ENCODE measurements around the gene SORCS2. TPM values are rescaled to one million over a fixed set of nuclear protein-coding genes. Genes with fewer than 3 reads are reported as not detected.
A peak's percentile ranks its signal among the peaks of the same experiment; 100 is the strongest.

SORCS2 gene
- polyA plus RNA-seq, 1 donor from 2014 or later, result 1.0 TPM

DNA sequence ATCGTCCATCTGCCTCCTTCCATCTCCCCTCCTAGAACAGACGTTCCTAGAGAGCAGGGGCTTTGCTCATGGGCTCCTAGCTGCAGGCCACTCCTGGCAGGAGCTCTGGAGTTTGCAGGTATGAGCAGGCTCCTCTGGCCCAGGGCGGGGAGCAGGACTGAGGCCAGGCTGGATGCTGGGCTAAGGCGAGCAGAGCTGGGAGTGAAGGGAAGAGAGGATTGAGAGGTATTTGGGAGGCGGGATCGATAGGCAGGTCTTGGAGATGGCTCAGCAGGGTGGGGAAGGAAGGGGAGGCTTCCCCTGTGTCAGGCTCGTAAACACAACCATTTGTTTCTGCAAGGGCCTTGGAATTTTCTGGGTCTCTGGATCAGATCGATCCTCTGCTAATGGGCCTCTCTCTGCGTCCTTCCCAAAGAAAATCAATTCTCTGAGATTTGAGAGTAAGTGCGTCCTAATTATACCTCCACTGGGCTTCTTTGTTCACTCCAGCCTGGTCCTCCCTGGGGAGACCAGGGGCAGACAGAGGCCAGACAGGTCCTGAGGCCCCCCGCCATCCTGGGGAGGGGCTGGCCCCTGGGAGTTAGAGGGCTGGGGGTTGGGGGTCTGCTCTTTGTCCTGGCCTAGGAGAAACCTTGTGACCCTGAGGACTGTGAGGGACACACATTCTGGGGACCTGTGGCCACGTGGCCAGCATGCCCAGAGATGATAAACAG lies 337.2 kb downstream of the SORCS2 start:
- Histone ChIP-seq H3K9me2 (ENCODE audit: insufficient read depth, low read length) (no peaks in the 10 kb centered on the region), H2AFZ (ENCODE audit: low read depth, low read length) (no peak overlapping the region), H3K36me3 (ENCODE audit: insufficient read depth, low read length) (no peaks in the 10 kb centered on the region), H3F3A (ENCODE audit: insufficient read depth, low read length, poor library complexity, severe bottlenecking) (no peaks in the 10 kb centered on the region), H3K9me3 (ENCODE audit: low read length) (no peaks in the 10 kb centered on the region), H4K20me1 (ENCODE audit: insufficient read depth) (no peaks in the 10 kb centered on the region), H3K79me2 (replicated peaks; ENCODE audit: insufficient read depth, low read length) (no peaks in the 10 kb centered on the region), H3K9ac (ENCODE audit: low read length) (no peak overlapping the region), H3K27me3 (ENCODE audit: insufficient read depth, low read depth, low read length) (no peaks in the 10 kb centered on the region), H3K27ac (ENCODE audit: low read length) (peak overlapping the region; percentile 20), H3K4me3 (ENCODE audit: low read length) (no peak overlapping the region), H3K4me2 (ENCODE audit: low read length) (no peak overlapping the region)
- TF ChIP-seq, protein P1, sequence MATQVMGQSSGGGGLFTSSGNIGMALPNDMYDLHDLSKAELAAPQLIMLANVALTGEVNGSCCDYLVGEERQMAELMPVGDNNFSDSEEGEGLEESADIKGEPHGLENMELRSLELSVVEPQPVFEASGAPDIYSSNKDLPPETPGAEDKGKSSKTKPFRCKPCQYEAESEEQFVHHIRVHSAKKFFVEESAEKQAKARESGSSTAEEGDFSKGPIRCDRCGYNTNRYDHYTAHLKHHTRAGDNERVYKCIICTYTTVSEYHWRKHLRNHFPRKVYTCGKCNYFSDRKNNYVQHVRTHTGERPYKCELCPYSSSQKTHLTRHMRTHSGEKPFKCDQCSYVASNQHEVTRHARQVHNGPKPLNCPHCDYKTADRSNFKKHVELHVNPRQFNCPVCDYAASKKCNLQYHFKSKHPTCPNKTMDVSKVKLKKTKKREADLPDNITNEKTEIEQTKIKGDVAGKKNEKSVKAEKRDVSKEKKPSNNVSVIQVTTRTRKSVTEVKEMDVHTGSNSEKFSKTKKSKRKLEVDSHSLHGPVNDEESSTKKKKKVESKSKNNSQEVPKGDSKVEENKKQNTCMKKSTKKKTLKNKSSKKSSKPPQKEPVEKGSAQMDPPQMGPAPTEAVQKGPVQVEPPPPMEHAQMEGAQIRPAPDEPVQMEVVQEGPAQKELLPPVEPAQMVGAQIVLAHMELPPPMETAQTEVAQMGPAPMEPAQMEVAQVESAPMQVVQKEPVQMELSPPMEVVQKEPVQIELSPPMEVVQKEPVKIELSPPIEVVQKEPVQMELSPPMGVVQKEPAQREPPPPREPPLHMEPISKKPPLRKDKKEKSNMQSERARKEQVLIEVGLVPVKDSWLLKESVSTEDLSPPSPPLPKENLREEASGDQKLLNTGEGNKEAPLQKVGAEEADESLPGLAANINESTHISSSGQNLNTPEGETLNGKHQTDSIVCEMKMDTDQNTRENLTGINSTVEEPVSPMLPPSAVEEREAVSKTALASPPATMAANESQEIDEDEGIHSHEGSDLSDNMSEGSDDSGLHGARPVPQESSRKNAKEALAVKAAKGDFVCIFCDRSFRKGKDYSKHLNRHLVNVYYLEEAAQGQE (IDR thresholded peaks at IDR 0.05; ENCODE audit: borderline replicate concordance), result peak; percentile 82
- TF ChIP-seq RAD21 (conservative IDR thresholded peaks at IDR 0.05), result no peak
- TF ChIP-seq SMC3 (conservative IDR thresholded peaks at IDR 0.05; ENCODE audit: poor library complexity), result no peak
- no peak for TF ChIP-seq MXI1 (conservative IDR thresholded peaks at IDR 0.05; ENCODE audit: poor library complexity, severe bottlenecking)

DNA sequence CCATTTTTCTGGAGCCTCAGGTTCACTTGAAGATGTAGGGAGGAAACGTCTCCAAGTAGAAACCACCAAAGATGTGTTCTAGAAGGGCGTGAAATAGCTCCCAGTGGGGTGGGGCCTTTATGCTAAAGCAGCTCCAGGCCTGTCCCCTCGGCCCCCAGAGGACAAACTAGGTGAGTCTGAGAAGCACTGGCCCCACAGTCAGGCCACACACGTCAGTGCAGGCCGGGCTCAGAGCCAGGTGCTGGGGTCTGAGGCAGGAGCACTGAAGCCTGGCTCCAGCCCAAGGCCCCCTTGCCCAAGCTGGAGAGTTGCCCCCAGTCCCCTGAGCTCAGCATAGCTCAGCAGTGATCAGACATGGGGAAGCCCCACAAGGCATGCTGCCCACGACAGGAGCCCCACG lies 337.7 kb downstream of the SORCS2 start:
- H3K27ac ChIP-seq (ENCODE audit: low read length), result peak overlapping the region; percentile 20
- TF ChIP-seq, protein P2, sequence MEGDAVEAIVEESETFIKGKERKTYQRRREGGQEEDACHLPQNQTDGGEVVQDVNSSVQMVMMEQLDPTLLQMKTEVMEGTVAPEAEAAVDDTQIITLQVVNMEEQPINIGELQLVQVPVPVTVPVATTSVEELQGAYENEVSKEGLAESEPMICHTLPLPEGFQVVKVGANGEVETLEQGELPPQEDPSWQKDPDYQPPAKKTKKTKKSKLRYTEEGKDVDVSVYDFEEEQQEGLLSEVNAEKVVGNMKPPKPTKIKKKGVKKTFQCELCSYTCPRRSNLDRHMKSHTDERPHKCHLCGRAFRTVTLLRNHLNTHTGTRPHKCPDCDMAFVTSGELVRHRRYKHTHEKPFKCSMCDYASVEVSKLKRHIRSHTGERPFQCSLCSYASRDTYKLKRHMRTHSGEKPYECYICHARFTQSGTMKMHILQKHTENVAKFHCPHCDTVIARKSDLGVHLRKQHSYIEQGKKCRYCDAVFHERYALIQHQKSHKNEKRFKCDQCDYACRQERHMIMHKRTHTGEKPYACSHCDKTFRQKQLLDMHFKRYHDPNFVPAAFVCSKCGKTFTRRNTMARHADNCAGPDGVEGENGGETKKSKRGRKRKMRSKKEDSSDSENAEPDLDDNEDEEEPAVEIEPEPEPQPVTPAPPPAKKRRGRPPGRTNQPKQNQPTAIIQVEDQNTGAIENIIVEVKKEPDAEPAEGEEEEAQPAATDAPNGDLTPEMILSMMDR (IDR thresholded peaks at IDR 0.05; ENCODE audit: poor library complexity, severe bottlenecking), result no peak
- TF ChIP-seq EZH2 (IDR thresholded peaks at IDR 0.05; ENCODE audit: borderline replicate concordance, insufficient read depth, low read length, poor library complexity, severe bottlenecking) (no peak), EP300 (conservative IDR thresholded peaks at IDR 0.05; ENCODE audit: poor library complexity, severe bottlenecking) (no peak), POLR2AphosphoS5 (IDR thresholded peaks at IDR 0.05) (no peak), MXI1 (conservative IDR thresholded peaks at IDR 0.05; ENCODE audit: poor library complexity, severe bottlenecking) (no peak), RAD21 (conservative IDR thresholded peaks at IDR 0.05) (no peak), SMC3 (conservative IDR thresholded peaks at IDR 0.05; ENCODE audit: poor library complexity) (no peak), TAF1 (IDR thresholded peaks at IDR 0.05; ENCODE audit: low read depth) (no peak)
- TF ChIP-seq, protein P1 (IDR thresholded peaks at IDR 0.05; ENCODE audit: borderline replicate concordance), result no peak
- H3K9ac ChIP-seq (ENCODE audit: low read length), result no peak overlapping the region

More for the DNA sequence above, 337.7 kb downstream of the SORCS2 start:
- no peaks in the 10 kb centered on the region for H3K9me3 ChIP-seq (ENCODE audit: low read length)
- no peak overlapping the region for H3K4me3 ChIP-seq (ENCODE audit: low read length)
- no peaks in the 10 kb centered on the region for H3F3A ChIP-seq (ENCODE audit: insufficient read depth, low read length, poor library complexity, severe bottlenecking)
- no peaks in the 10 kb centered on the region for H3K36me3 ChIP-seq (ENCODE audit: insufficient read depth, low read length)
- no peaks in the 10 kb centered on the region for H3K27me3 ChIP-seq (ENCODE audit: insufficient read depth, low read depth, low read length)
- H2AFZ ChIP-seq (ENCODE audit: low read depth, low read length), result no peak overlapping the region
- H3K9me2 ChIP-seq (ENCODE audit: insufficient read depth, low read length), result no peaks in the 10 kb centered on the region
- no peaks in the 10 kb centered on the region for H4K20me1 ChIP-seq (ENCODE audit: insufficient read depth)
- H3K79me2 ChIP-seq (replicated peaks; ENCODE audit: insufficient read depth, low read length), result no peaks in the 10 kb centered on the region
- H3K4me2 ChIP-seq (ENCODE audit: low read length), result no peak overlapping the region

Measured in neural cell (in vitro differentiated cells).